ENCODE data around the gene UQCC2.

Gene UQCC2

GRCh38 chr6:33744001-33744848 is 32.7 kb upstream of the UQCC2 start:
- peak; percentile 51 for DNase-seq

- DNase-seq = no peak
Measured at GRCh38 chr6:33742837-33743236, 31.3 kb upstream of the UQCC2 start.

GRCh38 chr6:33742092-33742491 is 30.6 kb upstream of the UQCC2 start:
- no peak for DNase-seq

- no peak for DNase-seq
Measured at GRCh38 chr6:33740794-33741193, 29.3 kb upstream of the UQCC2 start.

- DNase-seq = no peak
Measured at GRCh38 chr6:33740204-33740608, 28.7 kb upstream of the UQCC2 start.

- DNase-seq = no peak
Measured at GRCh38 chr6:33739571-33739970, 28.1 kb upstream of the UQCC2 start.

- DNase-seq = no peak
Measured at GRCh38 chr6:33738879-33739278, 27.4 kb upstream of the UQCC2 start.

GRCh38 chr6:33738153-33738552 is 26.7 kb upstream of the UQCC2 start:
- DNase-seq = no peak

- DNase-seq = no peak
Measured at GRCh38 chr6:33737267-33738026, 25.9 kb upstream of the UQCC2 start.

- no peak for DNase-seq
Measured at GRCh38 chr6:33735216-33735615, 23.7 kb upstream of the UQCC2 start.

GRCh38 chr6:33733709-33734007 is 22.2 kb upstream of the UQCC2 start:
- no peak for DNase-seq

GRCh38 chr6:33732817-33733708 is 21.6 kb upstream of the UQCC2 start:
- DNase-seq = no peak

- DNase-seq = no peak
Measured at GRCh38 chr6:33732385-33732784, 20.9 kb upstream of the UQCC2 start.

- DNase-seq = no peak
Measured at GRCh38 chr6:33731751-33732282, 20.3 kb upstream of the UQCC2 start.

- no peak for DNase-seq
Measured at GRCh38 chr6:33731035-33731434, 19.5 kb upstream of the UQCC2 start.

GRCh38 chr6:33730611-33731010 is 19.1 kb upstream of the UQCC2 start:
- DNase-seq = no peak

GRCh38 chr6:33729059-33729458 is 17.6 kb upstream of the UQCC2 start:
- no peak for DNase-seq

- DNase-seq = no peak
Measured at GRCh38 chr6:33728438-33728837, 16.9 kb upstream of the UQCC2 start.

GRCh38 chr6:33727932-33728331 is 16.4 kb upstream of the UQCC2 start:
- DNase-seq = no peak

- DNase-seq = no peak
Measured at GRCh38 chr6:33727126-33727525, 15.6 kb upstream of the UQCC2 start.

- DNase-seq = no peak
Measured at GRCh38 chr6:33726696-33727095, 15.2 kb upstream of the UQCC2 start.

- no peak for DNase-seq
Measured at GRCh38 chr6:33725891-33726673, 14.6 kb upstream of the UQCC2 start.
